GM19455 (cell line): ENCODE data around the gene ANKRD28.
"Not testable (repeated sequence)": the region's sequence is repeated elsewhere in the genome, so short reads cannot be mapped to it uniquely, and the experiment has no call there.

ENCODE experiments used
- ATAC-seq: cut with Tn5 transposase; IDR thresholded peaks from one replicate; pipeline ENCODE4 v1.9.1; 2021; ENCODE audit not compliant: unreplicated experiment

Gene ANKRD28

DNA sequence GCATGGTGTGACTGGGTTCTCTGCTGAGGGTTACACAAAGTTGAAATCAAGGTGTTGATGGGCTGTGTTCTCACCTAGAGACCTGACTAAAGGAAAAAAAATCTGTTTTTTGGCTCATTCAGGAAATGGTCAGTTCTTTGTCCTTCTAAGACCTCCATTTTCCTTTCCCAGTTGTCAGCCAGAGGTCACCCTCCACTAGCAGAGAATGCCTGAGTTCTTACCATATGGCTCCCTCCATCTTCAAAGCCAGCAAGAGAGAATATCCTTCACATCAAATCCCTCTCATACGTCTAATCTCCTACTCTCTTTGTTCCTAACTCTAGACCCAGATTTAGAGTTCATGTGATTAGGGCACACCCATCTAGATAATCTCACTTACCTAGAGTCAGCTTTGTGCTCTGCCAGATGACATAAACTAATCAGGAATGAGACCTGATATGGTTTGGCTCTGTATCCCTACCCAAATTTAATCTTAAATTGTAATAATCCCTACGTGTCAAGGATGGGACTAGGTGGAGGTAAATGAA is 19.4 kb downstream of the ANKRD28 start:
- no peak for ATAC-seq

DNA sequence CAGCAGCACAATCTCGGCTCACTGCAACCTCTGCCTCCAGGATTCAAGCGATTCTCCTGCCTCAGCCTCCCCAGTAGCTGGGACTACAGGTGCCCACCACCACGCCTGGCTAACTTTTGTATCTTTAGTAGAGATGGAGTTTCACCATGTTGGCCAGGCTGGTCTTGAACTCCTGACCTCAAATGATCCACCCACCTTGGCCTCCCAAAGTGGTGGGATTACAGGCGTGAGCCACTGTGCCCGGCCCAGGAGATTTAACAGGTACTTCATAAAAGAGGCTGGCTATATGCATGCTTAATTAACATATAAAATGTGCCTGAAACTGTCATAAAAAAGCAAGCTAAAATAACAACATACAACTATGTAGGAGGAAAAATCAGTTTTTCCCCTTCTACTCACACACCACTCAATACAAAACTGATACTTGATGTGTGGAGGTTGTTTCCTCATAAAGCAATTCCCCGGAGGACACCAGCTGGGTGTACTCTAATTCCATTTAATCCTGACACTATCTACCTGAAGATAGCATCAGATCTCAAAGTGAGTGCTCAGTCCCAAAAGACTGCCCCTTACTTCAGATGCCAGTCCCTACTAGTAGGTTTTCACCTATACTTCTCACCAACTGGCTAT is 22.7 kb downstream of the ANKRD28 start:
- ATAC-seq: not testable (repeated sequence)

DNA sequence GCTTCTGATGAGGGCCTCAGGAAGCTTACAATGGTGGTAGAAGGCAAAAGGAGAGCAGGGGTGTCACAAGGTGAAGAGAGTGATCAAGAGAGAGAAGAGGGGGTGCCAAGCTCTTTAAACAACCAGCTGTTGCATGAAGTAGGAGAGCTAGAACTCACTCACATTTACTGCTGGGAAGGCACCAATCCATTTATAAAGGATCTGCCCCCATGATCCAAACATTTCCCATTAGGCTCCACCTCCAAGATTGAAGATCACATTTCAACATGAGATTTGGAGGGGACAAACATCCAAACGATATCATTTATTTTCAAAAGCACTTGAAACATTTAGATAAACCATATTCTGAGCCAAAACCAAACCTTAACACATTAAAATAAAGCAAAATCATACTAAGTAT is 26.3 kb downstream of the ANKRD28 start:
- ATAC-seq: no peak

DNA sequence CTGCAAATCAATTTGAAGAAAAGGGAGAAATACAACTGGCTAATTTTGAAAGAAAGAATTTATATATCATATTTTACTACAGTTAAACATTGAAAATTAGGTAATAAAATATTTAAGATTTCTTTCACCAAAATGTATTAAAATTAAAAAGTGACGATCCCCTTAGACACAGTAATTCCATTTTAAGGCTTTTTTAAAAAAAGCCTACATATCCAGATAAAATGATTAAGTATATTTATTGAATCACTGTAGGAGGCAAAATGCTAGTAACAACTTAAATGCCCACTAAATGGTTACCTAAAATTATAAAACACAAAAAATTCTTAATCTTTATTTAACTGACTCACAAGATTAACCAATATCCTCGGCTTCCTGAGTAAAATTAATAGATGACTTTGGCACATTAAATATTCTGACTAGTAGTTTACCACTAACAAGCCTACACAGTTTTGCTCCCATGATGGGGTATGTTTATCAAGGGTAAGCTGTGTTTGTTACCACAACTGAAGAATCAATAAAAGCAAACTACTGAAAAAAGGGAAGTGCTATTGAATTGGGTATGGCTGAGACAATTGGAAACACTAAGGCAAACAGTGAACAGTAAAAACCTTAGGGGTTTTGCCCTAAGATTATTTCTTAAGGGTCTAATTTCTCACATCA is 28.4 kb downstream of the ANKRD28 start:
- no peak for ATAC-seq

DNA sequence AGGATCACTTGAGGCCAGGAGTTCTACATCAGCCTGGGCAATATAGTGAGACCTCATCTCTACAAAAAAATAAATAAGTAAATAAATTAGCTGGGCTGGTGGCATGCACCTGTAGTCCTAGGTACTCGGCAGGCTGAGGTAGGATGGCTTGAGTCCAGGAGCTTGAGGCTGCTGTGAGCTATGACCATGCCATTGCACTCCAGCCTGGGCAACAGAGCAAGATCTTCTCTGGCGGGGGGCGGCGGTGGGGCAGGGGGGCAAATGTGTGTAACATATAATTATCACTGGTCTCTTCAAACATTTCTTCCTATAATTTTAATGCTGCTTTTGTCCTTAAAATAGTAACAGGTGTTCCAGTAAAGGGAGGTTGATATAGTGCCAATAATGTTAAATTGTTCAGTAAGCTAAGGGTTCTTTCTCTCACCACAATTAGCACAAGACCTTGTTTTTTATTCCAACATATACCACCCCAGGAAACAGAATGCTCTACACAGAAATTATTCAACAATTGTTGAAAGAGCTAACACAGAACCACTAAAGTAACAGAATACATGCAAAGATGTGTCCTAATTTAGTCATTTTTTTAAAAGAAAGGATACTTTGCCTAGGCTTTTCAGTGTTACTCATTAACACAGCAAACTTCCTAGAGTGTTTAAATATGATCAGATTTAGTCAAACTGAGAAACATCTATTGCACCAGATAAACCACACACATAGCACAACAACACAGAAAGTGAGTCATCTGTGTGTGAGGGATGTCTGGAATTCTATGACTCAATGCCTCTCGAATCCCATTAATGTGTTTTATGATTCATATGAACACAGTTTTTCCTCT is 29.1 kb downstream of the ANKRD28 start:
- ATAC-seq: no peak

DNA sequence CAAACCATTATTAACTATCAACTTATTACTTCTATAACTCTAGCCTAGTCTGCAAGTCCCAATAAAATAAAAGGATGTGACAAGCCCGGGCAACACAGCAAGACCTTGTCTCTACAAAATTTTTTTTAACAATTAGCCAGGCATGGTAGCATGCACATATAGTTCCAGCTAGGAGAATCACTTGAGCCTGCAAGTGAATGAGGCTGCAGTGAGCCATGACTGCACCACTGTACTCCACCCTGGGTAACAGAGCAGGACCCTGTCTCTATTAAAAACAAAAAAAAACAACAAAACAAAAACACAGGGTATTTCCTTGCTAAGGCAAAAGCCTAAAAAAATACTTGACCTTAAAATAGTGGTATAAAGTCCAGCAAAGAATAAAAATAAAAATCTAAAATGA is 31.4 kb downstream of the ANKRD28 start:
- no peak for ATAC-seq

DNA sequence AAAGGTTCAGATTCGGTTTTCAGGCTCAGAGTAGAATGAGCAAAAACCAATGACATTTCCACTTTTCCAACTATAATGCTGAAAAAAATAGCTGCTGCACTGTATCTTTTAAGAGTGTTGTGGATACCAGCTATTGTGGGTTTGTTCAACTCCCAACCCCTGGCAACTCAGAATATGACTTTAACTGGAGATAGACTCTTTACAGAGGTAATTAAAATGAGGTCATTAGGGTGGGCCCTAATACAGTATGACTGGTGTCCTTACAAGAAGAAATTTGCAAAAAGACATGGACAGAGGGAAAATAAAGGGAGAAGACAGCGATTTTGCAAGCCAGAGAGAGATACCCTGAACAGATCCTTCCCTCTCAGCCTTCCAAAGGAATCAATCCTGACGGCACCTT is 39.5 kb downstream of the ANKRD28 start:
- ATAC-seq: no peak

DNA sequence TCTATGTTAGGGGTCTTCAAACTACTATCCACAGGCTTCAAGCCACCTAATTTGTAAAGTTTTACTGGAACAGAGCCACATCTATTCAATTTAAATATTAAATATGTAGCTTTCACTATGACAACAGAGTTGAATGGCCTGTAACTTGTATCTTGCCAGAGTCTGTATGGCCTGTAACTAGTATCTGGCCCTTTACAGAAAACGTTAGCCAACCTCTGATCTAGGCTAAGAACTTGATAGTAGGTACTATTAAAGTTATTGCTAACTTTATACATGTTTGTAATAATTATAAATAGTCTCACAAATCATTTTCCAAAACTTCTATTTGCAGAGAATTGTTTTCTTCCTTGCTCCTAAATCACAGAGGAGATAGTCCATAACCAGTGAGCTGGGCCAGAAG is 40.0 kb downstream of the ANKRD28 start:
- no peak for ATAC-seq

DNA sequence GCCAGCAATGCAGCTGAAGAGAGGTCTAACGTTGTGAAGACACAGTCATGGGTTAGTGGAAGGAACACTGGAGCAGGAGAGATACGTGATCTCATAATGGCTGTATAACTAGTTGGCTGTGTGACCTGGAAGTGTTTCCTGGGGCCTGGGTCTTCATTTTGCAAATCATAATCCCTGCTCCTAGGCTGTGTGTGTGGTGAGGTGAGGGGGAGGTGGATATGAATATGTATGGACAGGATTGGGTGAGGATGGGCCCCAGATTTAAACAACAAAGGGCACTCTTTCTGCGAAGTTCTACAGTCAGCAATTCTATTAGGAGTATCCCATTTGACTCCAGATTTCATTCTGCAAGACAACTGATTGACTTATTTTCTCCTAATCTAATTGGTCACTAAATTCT is 41.3 kb downstream of the ANKRD28 start:
- ATAC-seq: no peak

DNA sequence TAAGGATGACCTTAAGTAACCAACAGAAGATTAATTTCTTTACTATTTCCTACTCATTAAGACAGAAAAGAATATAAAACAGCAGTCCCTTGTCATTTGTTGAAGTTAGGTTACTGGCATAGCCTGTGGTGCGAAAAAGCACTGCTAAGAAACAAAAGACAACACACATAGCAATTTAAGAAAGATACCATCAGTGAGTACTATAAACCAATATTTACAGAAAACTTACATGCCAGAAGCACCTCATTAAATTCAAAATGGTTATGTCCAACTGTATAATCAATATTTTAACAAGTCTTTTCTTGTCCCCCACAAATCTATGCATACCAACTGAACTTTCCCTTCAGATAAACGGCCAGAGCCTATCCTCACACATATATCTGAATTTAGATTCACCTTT is 42.0 kb downstream of the ANKRD28 start:
- ATAC-seq: no peak

DNA sequence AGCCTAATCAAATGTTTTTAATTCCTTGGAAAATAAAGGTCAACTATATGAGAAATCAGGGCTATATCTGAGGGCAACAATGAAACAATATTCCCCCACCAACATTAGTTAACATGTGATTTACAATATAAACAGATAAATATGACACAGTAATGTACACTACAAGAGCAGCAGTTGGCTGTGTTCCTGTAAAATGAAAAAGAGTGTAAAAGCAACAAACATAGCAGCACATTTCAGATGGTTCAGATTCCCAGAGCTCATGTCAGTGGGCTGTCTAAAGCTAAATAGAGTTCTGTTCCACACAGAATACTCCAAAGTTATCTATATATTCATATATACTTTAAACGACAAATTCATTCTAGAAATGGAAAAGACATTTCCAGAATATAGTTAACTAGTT is 42.6 kb downstream of the ANKRD28 start:
- no peak for ATAC-seq

DNA sequence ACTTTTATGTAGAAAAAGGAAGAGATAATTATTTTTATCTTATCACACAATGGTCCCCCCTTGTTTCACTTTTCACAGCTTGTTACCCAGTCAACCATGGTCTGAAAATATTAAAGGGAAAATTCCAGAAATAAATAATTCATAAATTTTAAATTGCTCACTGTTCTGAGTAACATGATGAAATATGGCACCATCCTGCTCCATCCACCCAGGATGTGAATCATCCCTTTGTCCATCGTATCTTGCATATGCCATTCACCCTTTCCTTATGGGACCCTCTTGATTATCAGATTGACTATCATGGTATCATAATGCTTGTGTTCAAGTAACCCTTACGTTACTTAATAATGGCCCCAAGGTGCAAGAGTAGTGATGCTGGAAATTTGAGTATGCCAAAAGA is 43.7 kb downstream of the ANKRD28 start:
- no peak for ATAC-seq

DNA sequence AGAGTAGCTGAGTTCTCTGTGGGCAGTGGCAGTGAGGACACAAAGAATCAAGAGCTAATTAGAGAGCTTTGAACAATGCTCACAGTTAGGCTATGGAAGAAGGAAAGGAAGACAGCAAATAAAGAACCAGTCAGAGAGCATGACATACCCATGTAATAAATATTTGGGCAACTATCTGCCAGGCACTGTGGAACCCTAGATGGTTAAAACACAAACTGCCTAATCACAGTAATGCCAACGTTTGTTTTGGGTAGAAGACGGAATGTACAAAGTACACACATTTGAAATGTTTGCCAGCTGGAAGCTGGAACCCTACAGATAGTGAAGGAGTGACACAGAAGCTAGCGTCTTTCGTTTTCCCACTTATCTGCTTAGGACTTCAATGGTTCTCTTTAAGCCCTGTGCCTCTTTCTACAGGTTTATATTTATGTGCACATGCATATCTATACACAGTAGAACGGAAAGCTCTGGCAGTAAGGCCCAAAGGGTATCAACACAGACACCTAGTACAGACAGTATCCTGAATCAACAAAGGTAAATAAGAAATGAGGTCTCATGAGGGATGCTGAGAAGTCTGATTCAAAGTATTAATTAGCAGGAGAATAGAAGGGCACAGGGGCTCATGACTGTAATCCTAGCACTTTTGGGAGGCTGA is 44.6 kb downstream of the ANKRD28 start:
- ATAC-seq: no peak

DNA sequence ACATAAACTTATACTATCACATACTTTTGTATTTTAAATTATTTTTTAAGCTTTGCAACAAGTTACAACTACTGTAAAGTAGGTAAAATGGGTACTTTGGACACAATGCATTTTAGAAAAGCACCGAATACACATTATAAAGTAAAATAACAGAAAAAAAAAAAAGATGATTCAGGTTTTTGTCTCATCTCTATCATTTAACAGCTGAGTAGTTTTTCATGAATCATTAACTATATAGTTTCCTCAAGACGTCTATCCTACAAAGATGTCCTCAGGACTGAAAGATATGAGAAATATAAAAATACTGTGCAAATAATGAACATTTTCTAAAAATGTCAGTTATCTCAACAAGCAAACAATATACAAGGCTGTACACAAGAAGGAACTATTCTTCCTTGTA is 46.9 kb downstream of the ANKRD28 start:
- ATAC-seq: no peak

DNA sequence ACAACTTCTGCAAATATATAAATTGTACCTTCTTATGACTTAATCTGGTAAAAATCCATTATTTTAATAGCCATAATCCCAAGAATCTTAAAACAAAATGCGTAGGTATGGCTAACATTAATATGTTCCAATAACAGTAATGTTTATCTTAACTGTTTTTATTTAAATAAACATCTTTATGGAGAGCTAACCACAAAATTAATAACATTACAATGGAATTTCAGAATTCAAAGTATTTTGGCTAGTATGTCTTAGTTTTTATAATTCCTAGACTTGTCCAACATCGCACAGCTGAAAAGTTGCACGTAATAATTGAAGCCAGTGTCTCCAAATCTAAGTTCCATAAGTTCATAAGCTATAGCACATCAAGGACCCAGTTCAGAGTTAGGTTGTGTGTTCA is 47.6 kb downstream of the ANKRD28 start:
- no peak for ATAC-seq

DNA sequence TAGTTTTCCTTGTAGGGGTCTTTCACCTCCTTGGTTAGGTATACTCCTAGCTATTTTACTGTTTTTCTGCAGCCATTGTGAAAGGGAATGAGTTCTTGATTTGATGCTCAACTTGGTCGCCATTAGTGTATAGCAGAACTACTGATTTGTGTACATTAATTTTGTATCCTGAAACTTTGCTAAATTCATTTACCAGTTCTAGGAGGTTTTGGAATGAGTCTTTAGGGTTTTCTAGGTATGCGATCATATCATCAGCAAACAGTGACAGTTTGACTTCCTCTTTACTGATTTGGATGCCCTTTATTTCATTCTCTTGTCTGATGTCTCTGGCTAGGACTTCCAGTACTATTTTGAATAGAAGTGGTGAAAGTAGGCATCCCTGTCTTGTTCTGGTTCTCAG is 51.9 kb downstream of the ANKRD28 start:
- not testable (repeated sequence) for ATAC-seq

DNA sequence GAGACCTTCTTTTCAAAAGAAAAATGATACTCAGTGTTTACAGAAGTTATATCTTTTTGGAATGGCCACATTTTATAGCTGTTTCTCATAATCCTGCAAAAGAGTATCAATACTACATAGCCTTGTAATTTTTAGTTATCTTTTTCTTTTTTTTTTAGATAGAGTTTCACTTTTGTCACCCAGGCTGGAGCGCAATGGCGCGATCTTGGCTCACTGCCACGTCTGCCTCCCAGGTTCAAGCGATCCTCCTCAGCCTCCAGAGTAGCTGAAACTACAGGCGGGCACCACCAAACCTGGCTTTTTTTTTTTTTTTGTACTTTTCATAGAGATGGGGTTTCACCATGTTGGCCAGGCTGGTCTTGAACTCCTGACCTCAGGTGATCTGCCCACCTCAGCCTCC is 53.6 kb downstream of the ANKRD28 start:
- ATAC-seq: no peak

DNA sequence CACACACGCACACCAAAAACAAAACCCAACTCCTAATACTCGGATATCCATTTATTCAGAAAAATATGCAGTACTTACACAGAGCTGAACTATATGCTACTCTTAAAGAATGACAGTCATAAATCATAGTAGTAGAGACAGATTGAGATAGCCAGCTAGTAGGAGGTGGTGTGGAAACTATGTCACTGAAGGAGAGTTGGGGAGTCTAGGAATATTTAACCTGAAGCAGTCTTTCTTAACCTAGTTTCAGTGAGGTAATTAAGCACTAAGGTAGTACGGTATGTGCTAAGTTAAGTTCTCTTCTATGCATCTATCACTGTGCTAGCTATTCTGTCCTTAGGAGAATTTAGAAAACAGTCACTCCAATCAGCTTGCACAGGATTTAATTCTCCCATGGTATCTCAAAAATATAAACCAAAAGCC is 54.2 kb downstream of the ANKRD28 start:
- ATAC-seq: no peak

DNA sequence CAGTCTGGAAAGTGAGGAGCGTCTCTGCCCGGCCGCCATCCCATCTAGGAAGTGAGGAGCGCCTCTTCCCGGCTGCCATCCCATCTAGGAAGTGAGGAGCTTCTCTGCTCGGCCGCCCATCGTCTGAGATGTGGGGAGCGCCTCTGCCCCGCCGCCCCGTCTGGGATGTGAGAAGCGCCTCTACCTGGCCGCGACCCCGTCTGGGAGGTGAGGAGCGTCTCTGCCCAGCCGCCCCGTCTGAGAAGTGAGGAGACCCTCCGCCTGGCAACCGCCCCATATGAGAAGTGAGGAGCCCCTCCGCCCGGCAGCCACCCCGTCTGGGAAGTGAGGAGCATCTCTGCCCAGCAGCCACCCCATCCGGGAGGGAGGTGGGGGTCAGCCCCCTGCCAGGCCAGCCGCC is 55.5 kb downstream of the ANKRD28 start:
- ATAC-seq: not testable (repeated sequence)

DNA sequence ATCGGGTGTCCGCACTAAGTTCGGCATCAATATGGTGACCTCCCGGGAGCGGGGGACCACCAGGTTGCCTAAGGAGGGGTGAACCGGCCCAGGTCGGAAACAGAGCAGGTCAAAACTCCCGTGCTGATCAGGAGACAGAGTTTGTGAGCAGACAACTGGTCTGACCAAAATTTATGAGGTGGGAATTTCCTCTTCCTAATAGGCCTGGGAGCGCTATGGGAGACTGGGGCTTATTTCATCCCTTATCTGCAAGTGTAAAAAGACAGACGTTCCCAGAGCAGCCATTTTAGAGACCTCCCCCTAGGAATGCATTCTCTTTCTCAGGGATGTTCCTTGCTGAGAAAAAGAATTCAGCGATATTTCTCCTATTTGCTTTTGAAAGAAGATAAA is 59.2 kb downstream of the ANKRD28 start:
- ATAC-seq: not testable (repeated sequence)

DNA sequence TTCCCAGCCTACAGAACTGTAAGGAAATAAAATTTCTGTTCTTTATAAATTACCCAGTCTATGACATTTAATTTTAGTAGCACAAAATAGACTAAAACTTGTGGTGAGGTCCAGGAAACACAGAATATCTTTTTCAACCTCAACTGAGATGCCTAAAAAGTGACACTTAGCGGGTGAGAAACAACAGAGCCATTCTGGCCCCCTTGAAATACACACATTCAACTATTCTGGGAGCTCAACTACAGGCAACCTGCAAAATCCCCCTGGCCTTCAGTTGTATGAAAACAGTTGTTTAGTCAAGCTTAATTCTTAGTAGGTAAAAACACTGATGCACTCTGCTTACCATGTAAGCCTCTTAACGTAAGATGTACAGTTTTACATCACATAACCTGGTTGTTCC is 66.8 kb downstream of the ANKRD28 start:
- ATAC-seq: no peak
